Measurements from ENCODE around the gene HMG20B.
"Not testable (repeated sequence)": the region's sequence is repeated elsewhere in the genome, so short reads cannot be mapped to it uniquely, and the experiment has no call there.

Gene HMG20B

DNA sequence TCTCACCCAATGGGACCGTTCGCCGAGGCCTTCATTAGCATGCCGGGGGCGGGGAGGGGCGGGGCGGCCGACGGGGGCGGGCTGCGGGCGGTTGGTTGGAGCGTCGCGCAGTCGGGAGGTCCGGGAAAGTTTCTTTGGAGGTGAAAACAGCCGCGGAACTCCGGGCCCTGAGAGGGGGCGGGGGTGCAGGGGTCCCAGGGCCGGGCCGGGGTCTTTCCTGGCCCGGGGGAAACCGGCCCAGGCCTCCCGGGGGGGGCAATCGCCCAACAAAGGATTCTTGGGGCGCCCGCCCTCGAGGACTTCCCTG, at the start of gene HMG20B:
HMG20B (plus strand) TSS at position 90 of the 307 bp plus-strand sequence. CDS start 366 bp downstream, outside the sequence.
- DNase-seq = no peak

DNA sequence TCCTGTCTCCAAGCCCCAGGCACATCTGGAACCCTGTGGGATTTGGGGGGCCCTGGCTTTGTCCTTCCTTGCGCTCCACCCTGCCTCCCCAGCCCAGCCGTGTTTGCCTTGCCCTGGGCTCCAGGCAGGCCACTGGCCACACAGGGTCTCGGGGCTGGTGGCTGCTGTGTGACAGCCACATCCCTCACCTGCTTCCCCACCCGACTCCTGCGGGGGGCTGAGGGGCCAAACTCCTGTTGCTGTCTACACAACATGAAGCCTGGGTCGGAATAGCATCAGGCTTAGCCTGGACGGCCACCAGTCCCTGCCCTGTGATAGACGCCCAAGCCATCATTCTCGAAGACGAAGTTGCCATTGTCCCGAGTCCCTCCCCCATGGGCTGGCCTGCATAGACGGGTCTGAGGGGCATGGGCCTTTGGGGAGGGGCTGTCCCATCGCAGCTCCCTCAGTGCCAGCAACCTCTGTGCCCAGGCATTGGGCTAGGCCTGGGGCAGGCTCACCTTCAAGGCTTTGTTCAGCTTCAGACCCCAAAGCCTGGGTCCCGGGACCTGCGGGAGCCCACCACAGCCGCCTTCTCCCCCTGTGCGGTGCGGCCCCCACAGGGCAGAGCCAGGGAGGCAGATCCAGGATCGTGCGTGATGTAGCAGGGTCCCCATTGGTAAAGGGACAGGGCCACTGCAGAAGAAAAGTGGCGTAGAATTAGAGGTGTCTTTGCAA, 49.2 kb upstream of the HMG20B start:
- DNase-seq = no peak

DNA sequence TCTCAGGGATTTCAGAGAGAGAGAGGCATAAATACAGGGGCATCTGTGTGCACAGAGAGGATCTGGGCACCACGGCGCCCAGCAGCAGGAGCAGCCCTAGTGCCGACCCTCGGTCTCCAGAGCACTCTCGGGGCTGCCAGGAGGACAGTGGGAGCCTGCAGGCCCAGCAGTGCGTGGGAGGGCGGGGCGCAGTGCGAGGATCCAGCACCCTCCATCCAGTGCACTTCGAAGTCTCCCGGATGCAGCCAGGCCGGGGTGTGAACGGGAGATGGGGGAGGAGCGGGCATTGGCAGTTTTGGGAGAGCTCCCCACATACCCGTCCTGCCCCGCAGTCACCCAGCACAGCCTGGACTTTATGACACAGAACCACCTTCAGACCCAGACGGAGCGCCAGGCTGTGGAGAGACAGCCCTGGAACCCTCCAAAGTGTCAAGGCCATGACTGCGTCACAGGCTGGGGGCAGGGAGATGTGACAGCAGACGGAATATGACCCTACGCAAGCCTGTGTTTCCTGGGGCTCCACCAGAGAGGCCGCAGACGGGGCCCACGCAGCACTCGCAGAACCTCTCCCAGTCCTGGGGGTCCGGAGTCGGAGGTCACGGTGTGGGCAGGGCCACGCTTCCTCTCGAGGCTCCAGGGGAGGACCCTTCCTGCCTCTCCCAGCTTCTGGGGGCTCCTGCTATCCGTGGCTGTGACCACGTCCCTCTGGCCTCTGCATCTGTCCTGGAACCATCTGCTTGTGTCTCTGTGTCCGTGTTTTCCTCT, 48.5 kb upstream of the HMG20B start:
- DNase-seq = no peak

DNA sequence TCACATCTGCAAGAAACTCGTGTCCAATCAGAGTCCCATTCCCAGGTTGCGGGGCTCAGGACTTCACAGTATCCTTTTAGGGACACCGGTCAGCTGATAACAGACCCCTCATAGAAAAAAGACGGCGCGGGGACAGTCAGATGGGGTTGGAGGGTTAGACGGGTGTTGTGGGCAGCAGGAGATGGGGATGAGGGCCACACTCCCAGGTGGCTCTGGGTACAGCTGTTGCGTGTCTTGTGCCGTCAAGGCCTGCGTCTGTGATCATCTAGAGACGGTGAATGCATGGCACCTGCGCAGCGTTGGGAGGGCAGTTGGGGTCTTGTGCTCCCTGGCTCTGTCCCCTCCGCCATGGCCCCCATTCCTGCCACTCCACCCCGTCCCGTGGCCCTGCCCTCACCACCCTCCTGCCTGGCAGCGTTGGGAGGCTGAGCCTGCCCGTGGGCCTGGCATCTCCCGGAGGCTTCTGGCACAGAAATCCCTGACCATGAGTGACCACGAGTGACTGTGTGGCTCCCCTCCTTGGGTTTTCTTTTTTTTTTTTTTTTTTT, 47.8 kb upstream of the HMG20B start:
- no peak for DNase-seq

DNA sequence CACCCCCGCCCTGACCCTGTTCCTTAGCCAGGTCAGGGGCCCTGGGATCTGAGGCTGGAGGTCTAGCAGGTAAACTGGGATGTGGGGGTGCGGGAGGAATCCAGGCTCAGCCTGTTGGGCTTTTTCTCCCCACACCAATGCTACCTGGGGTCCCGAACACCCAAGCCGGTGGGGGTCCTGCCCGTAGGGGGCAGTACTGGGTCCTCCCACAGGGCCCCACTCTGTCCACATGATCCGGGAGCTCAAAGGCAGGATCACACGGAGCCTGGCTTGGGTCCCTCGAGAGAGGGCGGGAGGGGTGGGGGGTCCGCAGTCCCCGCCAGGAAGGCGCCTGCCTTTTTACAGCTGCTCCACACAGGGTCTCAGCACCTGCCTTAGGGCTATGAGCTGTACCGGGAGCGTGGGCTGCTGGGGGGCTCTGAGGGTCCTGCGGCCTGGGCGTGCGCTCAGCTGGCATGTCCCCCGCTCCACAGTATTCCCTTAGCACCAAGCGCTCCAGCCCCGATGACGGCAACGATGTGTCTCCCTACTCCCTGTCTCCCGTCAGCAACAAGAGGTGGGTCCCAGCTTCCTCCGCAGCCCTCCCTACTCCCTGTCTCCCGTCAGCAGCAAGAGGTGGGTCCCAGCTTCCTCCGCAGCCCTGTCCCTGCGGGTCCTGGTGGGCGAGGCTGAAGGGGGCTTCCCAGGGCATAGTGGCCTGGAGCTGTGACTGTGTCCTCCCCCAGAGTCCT, 46.1 kb upstream of the HMG20B start:
- no peak for DNase-seq

DNA sequence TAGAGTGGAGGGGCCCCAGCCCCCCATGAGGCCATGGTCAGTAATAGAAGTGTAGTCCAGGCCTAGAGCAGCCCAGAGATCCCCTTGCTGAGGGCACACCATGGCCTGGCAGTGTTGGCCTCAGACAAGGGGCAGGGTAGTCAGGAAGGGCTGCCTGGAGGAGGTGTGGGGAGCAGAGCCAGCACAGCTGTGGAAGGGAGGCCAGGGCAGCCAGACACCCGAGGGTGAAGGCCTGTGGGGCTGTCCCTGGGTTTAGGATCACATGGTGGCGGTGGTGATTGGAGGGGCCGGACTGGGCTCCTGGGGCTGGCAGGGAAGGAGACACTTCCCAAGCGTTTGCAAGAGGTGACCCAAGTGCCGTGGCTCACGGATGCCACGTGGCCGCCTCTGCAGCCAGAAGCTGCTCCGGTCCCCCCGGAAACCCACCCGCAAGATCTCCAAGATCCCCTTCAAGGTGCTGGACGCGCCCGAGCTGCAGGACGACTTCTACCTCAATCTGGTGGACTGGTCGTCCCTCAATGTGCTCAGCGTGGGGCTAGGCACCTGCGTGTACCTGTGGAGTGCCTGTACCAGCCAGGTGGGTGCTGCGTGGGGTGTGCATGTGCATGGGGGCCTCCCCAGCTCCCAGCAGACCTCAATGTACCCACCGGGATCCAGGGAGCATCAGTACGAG, 45.4 kb upstream of the HMG20B start:
- DNase-seq = no peak

DNA sequence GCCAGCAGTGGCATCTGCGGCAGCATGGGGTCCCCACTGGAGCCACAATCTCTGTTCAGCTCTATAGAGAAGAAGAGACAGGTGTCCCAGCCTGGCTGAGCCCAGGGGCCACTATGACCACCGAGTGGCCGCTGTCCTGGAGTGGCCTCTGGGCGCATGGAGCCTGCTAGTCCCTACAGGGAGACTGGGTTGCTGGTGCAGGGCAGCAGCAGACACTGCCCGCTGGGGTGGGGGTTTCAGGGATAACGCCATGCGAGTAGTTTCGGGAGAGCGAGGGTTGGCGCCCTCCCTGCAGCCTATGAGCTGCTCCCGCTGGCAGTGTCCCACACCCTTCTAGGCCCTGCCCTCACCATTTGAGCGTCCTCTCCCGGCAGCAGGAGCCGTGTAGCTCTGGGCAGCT, 44.7 kb upstream of the HMG20B start:
- DNase-seq = no peak

DNA sequence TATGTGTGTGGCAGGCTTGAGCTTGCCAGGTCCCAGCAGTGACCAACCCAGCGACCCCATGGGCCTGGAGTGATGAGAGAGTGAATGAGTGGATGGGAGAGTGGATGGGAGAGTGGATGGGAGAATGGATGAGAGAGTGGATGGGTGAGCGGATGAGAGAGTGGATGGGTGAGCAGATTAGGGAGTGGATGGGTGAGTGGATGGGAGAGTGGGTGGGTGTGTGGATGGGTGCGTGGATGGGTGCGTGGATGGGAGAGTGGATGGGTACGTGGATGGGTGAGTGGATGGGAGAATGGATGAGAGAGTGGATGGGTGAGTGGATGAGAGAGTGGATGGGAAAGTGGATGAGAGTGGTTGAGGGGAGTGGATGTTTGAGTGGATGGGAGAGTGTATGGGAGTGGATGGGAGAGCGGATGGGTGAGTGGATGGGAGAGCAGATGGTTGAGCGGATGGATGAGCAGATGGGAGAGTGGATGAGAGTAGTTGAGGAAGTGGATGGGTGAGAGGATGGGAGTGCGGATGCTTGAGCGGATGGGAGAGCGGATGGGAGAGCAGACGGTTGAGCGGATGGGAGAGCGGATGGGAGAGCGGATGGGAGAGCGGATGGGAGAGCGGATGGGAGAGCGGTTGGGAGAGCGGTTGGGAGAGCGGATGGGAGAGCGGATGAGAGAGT, 44.1 kb upstream of the HMG20B start:
- no peak for DNase-seq

DNA sequence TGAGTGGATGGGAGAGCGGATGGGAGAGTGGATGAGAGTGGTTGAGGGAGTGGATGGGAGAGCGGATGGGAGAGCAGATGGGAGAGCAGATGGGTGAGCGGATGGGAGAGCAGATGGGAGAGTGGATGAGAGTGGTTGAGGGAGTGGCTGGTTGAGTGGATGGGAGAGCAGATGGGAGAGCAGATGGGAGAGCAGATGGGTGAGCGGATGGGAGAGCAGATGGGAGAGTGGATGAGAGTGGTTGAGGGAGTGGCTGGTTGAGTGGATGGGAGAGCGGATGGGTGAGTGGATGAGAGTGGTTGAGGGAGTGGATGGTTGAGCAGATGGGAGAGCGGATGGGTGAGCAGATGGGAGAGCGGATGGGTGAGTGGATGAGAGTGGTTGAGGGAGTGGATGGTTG, 43.4 kb upstream of the HMG20B start:
- DNase-seq = not testable (repeated sequence)

DNA sequence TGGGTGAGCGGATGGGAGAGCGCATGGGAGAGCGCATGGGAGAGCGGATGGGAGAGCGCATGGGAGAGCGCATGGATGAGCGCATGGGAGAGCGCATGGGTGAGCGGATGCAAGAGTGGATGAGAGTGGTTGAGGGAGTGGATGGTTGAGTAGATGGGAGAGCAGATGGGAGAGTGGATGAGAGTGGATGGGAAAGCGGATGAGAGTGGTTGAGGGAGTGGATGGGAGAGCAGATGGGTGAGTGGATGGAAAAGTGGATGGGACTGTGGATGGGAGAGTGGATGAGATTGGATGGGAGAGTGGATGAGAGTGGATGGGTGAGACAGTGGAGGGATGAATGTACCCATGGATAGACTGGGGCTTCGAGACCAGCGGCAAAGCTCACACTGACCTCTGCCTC, 42.4 kb upstream of the HMG20B start:
- DNase-seq = no peak

DNA sequence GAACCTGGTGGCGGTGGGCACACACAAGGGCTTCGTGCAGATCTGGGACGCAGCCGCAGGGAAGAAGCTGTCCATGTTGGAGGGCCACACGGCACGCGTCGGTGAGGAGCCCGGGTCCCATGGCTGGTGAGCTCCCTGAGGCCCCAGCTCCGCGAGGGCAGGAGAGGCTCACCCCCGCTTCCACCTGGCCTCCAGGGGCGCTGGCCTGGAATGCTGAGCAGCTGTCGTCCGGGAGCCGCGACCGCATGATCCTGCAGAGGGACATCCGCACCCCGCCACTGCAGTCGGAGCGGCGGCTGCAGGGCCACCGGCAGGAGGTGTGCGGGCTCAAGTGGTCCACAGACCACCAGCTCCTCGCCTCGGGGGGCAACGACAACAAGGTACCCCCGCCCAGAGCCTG, 41.0 kb upstream of the HMG20B start:
- no peak for DNase-seq

DNA sequence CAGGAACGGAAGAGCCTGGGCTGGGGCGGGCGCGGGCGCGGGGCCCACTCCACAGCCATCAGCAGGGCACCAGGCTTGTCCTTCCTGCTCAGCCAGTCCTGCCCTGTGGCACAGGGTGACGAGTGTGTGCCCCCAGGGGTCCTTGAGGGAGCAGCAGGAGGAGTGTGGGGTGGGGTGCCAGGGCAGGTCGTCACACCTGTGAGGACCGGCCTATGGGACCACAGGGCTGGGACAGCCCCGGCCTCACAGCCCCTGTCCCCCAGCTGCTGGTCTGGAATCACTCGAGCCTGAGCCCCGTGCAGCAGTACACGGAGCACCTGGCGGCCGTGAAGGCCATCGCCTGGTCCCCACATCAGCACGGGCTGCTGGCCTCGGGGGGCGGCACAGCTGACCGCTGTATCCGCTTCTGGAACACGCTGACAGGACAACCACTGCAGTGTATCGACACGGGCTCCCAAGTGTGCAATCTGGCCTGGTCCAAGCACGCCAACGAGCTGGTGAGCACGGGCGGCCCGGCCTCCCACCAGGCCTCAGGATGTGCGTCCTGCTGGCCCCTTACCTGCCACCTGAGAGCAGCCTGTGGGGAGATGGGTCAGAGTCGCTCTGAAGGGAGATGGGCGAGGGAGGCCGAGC, 40.5 kb upstream of the HMG20B start:
- no peak for DNase-seq

DNA sequence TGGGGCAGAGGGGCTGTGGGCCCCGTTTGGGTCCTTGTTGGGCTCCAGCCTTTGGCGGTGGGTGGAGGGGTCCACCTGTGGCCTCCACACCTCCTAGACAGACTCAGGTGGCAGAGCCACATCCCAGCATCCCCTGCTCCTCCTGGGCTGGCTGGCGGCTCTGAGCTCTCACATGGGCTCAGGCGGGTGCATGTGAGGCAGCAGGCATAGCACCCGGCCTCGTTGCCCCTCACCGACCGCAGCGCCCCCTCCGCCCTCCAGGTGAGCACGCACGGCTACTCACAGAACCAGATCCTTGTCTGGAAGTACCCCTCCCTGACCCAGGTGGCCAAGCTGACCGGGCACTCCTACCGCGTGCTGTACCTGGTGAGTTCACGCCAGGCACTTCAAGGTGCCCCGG, 39.7 kb upstream of the HMG20B start:
- DNase-seq = no peak

DNA sequence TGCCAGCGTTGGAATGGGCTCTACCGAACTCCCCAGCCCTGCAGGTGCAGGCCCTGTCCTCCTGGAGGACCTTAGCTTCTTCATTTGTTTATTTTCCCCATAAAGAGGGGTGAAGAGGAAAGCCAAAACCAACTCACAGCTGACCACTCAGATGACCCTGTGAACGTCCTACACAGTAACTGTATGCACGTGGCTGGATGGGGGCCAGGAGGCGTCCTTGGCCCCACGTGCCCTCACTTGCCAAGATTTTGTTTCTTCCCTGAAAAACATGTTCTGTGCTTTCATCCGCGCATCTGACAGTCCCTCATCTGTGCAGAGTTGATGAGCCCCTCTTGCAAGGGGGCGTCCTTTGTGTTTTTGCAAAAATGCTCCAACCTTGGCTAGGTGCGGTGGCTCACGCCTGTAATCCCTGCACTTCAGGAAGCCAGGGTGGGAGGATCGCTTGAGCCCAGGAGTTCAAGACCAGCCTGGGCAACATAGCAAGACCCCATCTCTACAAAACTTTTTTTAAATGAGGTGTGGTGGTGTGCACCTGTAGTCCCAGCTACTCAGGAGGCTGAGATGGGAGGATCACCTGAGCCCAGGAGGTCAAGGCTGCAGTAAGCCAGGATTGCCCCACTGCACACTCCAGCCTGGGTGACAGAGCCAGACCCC, 39.1 kb upstream of the HMG20B start:
- no peak for DNase-seq

DNA sequence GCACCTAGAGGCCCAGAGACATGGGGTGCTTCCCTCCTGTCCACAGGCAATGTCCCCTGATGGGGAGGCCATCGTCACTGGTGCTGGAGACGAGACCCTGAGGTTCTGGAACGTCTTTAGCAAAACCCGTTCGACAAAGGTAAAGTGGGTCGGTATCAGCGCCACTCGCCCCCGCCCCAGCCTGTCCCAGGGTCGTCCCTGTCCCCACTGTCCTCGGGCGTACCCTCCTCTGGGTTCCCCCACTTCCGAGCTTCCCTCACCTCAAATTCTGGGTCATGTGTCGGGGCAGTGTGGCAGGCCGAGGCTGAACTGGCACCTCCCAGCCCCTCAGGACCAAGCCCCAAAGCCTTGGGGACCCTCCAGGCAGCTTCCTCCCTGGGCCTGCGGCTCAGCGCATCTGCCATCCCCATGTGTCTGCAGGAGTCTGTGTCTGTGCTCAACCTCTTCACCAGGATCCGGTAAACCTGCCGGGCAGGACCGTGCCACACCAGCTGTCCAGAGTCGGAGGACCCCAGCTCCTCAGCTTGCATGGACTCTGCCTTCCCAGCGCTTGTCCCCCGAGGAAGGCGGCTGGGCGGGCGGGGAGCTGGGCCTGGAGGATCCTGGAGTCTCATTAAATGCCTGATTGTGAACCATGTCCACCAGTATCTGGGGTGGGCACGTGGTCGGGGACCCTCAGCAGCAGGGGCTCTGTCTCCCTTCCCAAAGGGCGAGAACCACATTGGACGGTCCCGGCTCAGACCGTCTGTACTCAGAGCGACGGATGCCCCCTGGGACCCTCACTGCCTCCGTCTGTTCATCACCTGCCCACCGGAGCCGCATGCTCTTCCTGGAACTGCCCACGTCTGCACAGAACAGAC, 38.1 kb upstream of the HMG20B start:
- no peak for DNase-seq

DNA sequence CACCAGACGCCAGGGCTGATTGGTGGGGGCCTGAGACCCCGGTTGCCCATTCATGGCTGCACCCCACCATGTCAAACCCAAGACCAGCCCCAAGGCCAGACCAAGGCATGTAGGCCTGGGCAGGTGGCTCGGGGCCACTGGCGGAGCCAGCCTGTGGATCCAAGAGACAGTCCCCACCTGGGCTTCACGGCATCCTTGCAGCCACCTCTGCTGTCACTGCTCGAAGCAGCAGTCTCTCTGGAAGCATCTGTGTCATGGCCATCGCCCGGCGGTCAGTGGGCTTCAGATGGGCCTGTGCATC, 37.6 kb upstream of the HMG20B start:
- no peak for DNase-seq

DNA sequence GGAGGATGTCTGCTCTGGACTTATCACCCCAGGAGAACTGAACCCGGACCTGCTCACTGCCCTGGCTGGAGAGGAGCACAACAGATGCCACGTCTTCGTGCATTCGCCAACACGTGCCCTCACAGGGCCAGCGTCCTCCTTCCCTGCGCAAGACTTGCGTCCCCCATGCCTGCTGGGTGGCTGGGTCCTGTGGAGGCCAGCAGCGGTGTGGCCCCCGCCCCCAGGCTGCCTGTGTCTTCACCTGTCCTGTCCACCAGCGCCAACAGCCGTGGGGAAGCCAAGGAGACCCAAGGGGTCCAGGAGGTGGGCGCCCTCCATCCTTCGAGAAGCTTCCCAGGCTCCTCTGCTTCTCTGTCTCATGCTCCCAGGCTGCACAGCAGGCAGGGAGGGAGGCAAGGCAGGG, 37.2 kb upstream of the HMG20B start:
- no peak for DNase-seq

DNA sequence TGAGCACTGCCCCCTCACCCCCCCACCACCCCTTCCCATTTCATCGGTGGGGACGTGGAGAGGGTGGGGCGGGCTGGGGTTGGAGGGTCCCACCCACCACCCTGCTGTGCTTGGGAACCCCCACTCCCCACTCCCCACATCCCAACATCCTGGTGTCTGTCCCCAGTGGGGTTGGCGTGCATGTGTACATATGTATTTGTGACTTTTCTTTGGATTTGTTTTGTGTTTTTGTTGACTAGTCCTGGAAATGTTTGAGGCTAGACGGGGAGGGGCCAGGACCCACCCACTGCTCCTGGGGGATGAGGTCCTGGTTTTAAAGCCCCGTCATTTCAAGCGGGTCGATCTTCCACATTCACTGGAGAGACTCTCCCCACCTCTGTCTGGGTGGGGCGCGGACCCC, 36.8 kb upstream of the HMG20B start:
- no peak for DNase-seq

DNA sequence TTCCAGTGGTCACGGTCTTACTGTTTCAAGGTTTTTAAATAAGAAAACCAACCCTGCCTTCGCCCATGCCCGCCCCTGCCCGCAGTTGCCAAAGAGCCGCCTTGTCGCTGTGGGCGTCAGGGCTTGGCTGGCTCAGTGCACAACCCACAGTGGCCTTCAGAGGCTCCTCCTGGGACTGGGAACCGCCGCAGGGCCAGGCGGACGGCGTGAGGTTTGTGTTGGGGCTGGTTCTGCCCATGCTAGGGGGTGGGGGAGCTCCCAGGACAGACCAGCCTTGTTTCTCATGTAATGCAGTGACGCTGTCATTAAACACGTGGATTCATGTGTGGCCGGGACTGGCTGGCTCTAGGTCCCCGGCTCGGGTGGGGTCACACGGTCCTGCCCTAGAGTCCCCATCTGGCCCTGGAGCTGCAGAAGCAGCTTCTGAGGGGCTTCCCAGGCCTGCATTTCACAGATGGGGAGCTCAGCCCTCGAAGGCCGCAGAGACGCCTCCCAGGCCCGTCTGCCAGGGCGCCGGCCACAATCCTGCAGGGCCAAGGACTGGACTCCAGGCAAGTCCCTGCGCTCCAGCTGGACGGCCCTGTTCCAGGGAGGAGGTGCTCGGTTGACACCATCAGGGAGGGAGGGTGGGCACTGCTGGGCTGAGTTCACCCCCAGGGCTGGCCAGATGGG, 36.2 kb upstream of the HMG20B start:
- DNase-seq = no peak

DNA sequence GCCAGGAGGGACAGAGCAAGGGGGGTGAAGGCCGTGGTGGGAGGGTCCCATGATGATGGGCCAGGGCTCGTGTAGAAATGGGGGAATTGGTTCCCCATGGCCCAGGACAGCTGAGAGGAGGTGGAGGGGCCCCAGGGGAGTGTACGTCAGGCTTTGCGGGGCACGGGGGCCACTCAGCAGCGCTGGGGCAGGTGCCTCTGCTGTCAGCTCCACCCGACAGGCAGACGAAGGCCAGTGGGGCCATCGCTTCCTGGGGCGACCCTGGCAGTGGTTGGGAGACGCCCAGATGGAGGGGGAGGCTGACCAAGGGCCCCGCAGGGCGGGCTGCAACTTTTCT, 35.7 kb upstream of the HMG20B start:
- DNase-seq = no peak
